AG08396 (cell line): Measurements from ENCODE around the gene LBHD1.
"Not testable (repeated sequence)": the region's sequence is repeated elsewhere in the genome, so short reads cannot be mapped to it uniquely, and the experiment has no call there.

Experiments
- DNase-seq: peaks from one replicate; pipeline ENCODE4 v3.0.0; 2012; ENCODE audit warnings: low spot score, mixed read lengths

The LBHD1 gene

GRCh38 chr11:62664405-62665074, 7.5 kb downstream of the LBHD1 start:
- DNase-seq: no peak

GRCh38 chr11:62656796-62657429, 15.2 kb downstream of the LBHD1 start:
- no peak for DNase-seq

- DNase-seq: no peak
Measured at GRCh38 chr11:62654297-62654696, 17.8 kb downstream of the LBHD1 start.

GRCh38 chr11:62652161-62653006, 19.7 kb downstream of the LBHD1 start:
- DNase-seq: no peak

GRCh38 chr11:62650283-62650682, 21.8 kb downstream of the LBHD1 start:
- not testable (repeated sequence) for DNase-seq

- DNase-seq: no peak
Measured at GRCh38 chr11:62649486-62649885, 22.6 kb downstream of the LBHD1 start.

GRCh38 chr11:62648967-62649364, 23.1 kb downstream of the LBHD1 start:
- DNase-seq: no peak

GRCh38 chr11:62648185-62648966, 23.7 kb downstream of the LBHD1 start:
- DNase-seq: no peak

- DNase-seq: no peak
Measured at GRCh38 chr11:62647609-62648005, 24.5 kb downstream of the LBHD1 start.

GRCh38 chr11:62646825-62647608, 25.1 kb downstream of the LBHD1 start:
- DNase-seq: no peak

- DNase-seq: peak; percentile 100
Measured at GRCh38 chr11:62645946-62646824, 25.9 kb downstream of the LBHD1 start, which contains the start of gene GANAB. Gene GANAB (minus strand): TSS chr11:62646613. CDS start chr11:62646599, 14 bp downstream.

- DNase-seq: no peak
Measured at GRCh38 chr11:62645671-62645945, 26.5 kb downstream of the LBHD1 start.

- no peak for DNase-seq
Measured at GRCh38 chr11:62644220-62644619, 27.8 kb downstream of the LBHD1 start.

- DNase-seq: no peak
Measured at GRCh38 chr11:62632492-62632891, 39.6 kb downstream of the LBHD1 start.

- no peak for DNase-seq
Measured at GRCh38 chr11:62627713-62628112, 44.4 kb downstream of the LBHD1 start.

GRCh38 chr11:62622476-62623089, 49.5 kb downstream of the LBHD1 start:
- DNase-seq: no peak

- peak; percentile 99 for DNase-seq
Measured at GRCh38 chr11:62621567-62622470, 50.2 kb downstream of the LBHD1 start, which contains the start of gene B3GAT3. Gene B3GAT3 (minus strand): TSS chr11:62621986. CDS start chr11:62621947, 39 bp downstream.

GRCh38 chr11:62621027-62621566, 51.0 kb downstream of the LBHD1 start:
- no peak for DNase-seq
